ENCODE data around the gene MVB12B.

GRCh38 chr9:126502417-126503332, 176.0 kb downstream of the MVB12B start:
- TF ChIP-seq POLR2A (IDR thresholded peaks at IDR 0.05) (no peak), CTCF (IDR thresholded peaks at IDR 0.05) (no peak)
